Testis (tissue), 2 donors: ENCODE results near the gene VEGFA.

ENCODE experiments used
- POLR2A ChIP-seq: fragments of 450-650 bp; IDR thresholded peaks from one replicate; pipeline ENCODE4 v1.6.1; 2017; ENCODE audit warnings: antibody characterized with exemption, mild to moderate bottlenecking, moderate library complexity
- TF ChIP-seq, protein P1 (sequence below), 3 experiments: fragments of 450-650 bp in 2 of 3; fragments of 200-600 bp in 1 of 3; sonication (generic) in 1 of 3; IDR thresholded peaks; one replicate each; pipeline ENCODE4 v1.5.1; 2016 to 2019; ENCODE audit warnings: antibody characterized with exemption in 3 of 3, mild to moderate bottlenecking in 2 of 3, moderate library complexity in 1 of 3

- TF ChIP-seq, protein P1, sequence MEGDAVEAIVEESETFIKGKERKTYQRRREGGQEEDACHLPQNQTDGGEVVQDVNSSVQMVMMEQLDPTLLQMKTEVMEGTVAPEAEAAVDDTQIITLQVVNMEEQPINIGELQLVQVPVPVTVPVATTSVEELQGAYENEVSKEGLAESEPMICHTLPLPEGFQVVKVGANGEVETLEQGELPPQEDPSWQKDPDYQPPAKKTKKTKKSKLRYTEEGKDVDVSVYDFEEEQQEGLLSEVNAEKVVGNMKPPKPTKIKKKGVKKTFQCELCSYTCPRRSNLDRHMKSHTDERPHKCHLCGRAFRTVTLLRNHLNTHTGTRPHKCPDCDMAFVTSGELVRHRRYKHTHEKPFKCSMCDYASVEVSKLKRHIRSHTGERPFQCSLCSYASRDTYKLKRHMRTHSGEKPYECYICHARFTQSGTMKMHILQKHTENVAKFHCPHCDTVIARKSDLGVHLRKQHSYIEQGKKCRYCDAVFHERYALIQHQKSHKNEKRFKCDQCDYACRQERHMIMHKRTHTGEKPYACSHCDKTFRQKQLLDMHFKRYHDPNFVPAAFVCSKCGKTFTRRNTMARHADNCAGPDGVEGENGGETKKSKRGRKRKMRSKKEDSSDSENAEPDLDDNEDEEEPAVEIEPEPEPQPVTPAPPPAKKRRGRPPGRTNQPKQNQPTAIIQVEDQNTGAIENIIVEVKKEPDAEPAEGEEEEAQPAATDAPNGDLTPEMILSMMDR (IDR thresholded peaks at IDR 0.05), result no peak
- TF ChIP-seq POLR2A, result no peak
These were observed 31.7 kb upstream of the VEGFA start for GRCh38 chr6:43738267-43738676.
